Measurements from ENCODE around the gene MAGI2.

DNA sequence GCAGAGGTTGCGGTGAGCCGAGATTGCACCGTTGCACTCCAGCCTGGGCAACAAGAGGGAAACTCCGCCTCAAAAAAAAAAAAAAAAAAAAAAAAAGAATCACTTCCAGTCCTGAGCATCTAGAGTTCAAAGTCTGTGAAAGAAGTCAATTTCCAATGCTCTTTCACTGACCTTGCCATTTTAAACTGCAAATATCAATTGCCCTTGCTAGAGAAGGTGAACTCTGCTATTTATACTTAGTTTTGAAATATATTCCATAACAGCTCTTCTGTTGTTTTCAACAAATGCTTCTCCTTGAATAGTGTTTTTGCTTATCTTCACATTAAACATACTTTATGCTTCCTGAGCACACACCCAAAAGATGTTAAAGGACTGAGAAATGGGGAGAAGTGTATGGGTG, 1323.6 kb downstream of the MAGI2 start:
- TF ChIP-seq POLR2AphosphoS5 (IDR thresholded peaks at IDR 0.05; ENCODE audit: low read depth, low read length) (no peak), POU2F2 (IDR thresholded peaks at IDR 0.05; ENCODE audit: low read depth, low read length) (no peak), TAF1 (IDR thresholded peaks at IDR 0.05; ENCODE audit: low read depth, low read length) (no peak), POLR2A (IDR thresholded peaks at IDR 0.05; ENCODE audit: low read depth, low read length) (no peak)

Data from GM12891 (cell line).